IMR-90 (cell line): Measurements from ENCODE around the gene ADD2. TPM values are rescaled to one million over a fixed set of nuclear protein-coding genes. Genes with fewer than 3 reads are reported as not detected.

Experiments
- ATAC-seq: fragments of 200-7000 bp; cut with Tn5 transposase; 2 replicates; pipeline ENCODE4 v1.9.1; 2020; ENCODE audit warnings: low read depth, mild to moderate bottlenecking, moderate library complexity
- BruUV-seq: library from RNA; stranded (reverse); fragments of 400-500 nt; replicated peaks from 2 replicates; lab custom pipeline; 2021; lab: Mats Ljungman, UMichigan
- CTCF ChIA-PET: fragments of 300-600 bp; formaldehyde crosslinking; extraction: SDS; loops from one replicate; lab custom pipeline; 2021; ENCODE audit warnings: antibody characterized with exemption; lab: Yijun Ruan, JAX
- POLR2A ChIA-PET: fragments of 300-600 bp; sonication (Branson Sonifier 250); formaldehyde crosslinking; loops from one replicate; lab custom pipeline; 2022; ENCODE audit warnings: antibody characterized with exemption; ENCODE audit not compliant: unreplicated experiment; lab: Charles Lee
- DNase-seq: peaks from one replicate; pipeline ENCODE4 v3.0.0; 2013
- H2AFZ ChIP-seq: replicated peaks from 2 replicates; pipeline ENCODE3; 2013; ENCODE audit warnings: low read length, mild to moderate bottlenecking; ENCODE audit not compliant: poor library complexity
- H2AK5ac ChIP-seq: 2 replicates; pipeline ENCODE4 v1.6.1; 2013; ENCODE audit warnings: low read depth, low read length, inconsistent platforms
- H2AK9ac ChIP-seq: replicated peaks from 2 replicates; pipeline ENCODE3; 2013; ENCODE audit warnings: mild to moderate bottlenecking, low read depth, low read length, moderate library complexity; ENCODE audit not compliant: poor library complexity
- H2BK120ac ChIP-seq: 2 replicates; pipeline ENCODE4 v1.6.1; 2013; ENCODE audit warnings: low read depth, low read length, inconsistent platforms
- H2BK15ac ChIP-seq: 3 replicates; pipeline ENCODE4 v1.6.1; 2013; ENCODE audit warnings: low read depth, low read length, inconsistent platforms
- H2BK20ac ChIP-seq: 2 replicates; pipeline ENCODE4 v1.6.1; 2013; ENCODE audit warnings: low read depth, mild to moderate bottlenecking, inconsistent platforms, low read length, moderate library complexity
- H2BK5ac ChIP-seq: 2 replicates; pipeline ENCODE4 v1.6.1; 2013; ENCODE audit warnings: mild to moderate bottlenecking, low read depth, low read length, inconsistent platforms; ENCODE audit not compliant: poor library complexity, severe bottlenecking
- H3K14ac ChIP-seq: replicated peaks from 2 replicates; pipeline ENCODE4 v1.6.1; 2013; ENCODE audit warnings: low read depth, low read length, inconsistent platforms
- H3K18ac ChIP-seq: 2 replicates; pipeline ENCODE4 v1.6.1; 2013; ENCODE audit warnings: low read depth, low read length, control low read depth
- H3K23ac ChIP-seq: 2 replicates; pipeline ENCODE4 v1.6.1; 2013; ENCODE audit warnings: low read depth, low read length, inconsistent platforms
- H3K27ac ChIP-seq: 2 replicates; pipeline ENCODE4 v1.5.1; 2013; ENCODE audit warnings: mild to moderate bottlenecking, control low read depth, low read length; ENCODE audit not compliant: insufficient read depth
- H3K27me3 ChIP-seq: 2 replicates; pipeline ENCODE4 v1.6.1; 2013; ENCODE audit warnings: low read length; ENCODE audit not compliant: control insufficient read depth, insufficient read depth
- H3K36me3 ChIP-seq: 2 replicates; pipeline ENCODE4 v1.6.1; 2013; ENCODE audit warnings: low read length, mixed read lengths; ENCODE audit not compliant: control insufficient read depth, insufficient read depth
- H3K4ac ChIP-seq: 2 replicates; pipeline ENCODE4 v1.6.1; 2013; ENCODE audit warnings: low read depth, low read length, inconsistent platforms
- H3K4me1 ChIP-seq: 2 replicates; pipeline ENCODE4 v1.6.1; 2013; ENCODE audit warnings: low read length, mixed read lengths; ENCODE audit not compliant: control insufficient read depth, insufficient read depth
- H3K4me2 ChIP-seq: 2 replicates; pipeline ENCODE4 v1.6.1; 2013; ENCODE audit warnings: low read depth, mild to moderate bottlenecking, control low read depth, low read length, moderate library complexity
- H3K4me3 ChIP-seq: 2 replicates; pipeline ENCODE4 v1.5.1; 2013; ENCODE audit warnings: low read depth, mild to moderate bottlenecking, control low read depth, low read length, moderate library complexity; ENCODE audit not compliant: insufficient read depth
- H3K56ac ChIP-seq: 2 replicates; pipeline ENCODE4 v1.6.1; 2013; ENCODE audit warnings: low read length, inconsistent platforms; ENCODE audit not compliant: insufficient read depth; ENCODE audit errors: extremely low read depth
- H3K79me1 ChIP-seq, 2 experiments: 2 replicates each; pipeline ENCODE4 v1.6.1; 2013; ENCODE audit warnings: low read length in 2 of 2, inconsistent platforms in 1 of 2, low read depth in 1 of 2
- H3K9ac ChIP-seq: 2 replicates; pipeline ENCODE4 v1.6.1; 2013; ENCODE audit warnings: low read depth, low read length, control low read depth
- H3K9me1 ChIP-seq: 2 replicates; pipeline ENCODE4 v1.6.1; 2013; ENCODE audit warnings: low read length, inconsistent platforms; ENCODE audit not compliant: insufficient read depth
- H3K9me3 ChIP-seq: 2 replicates; pipeline ENCODE4 v1.6.1; 2013; ENCODE audit warnings: low read length; ENCODE audit not compliant: control insufficient read depth, insufficient read depth
- H4K20me1 ChIP-seq: 2 replicates; pipeline ENCODE4 v1.6.1; 2013; ENCODE audit warnings: low read length, inconsistent platforms; ENCODE audit not compliant: insufficient read depth
- H4K5ac ChIP-seq: 2 replicates; pipeline ENCODE4 v1.6.1; 2013; ENCODE audit warnings: mild to moderate bottlenecking, low read depth, low read length, control low read depth
- H4K8ac ChIP-seq, 2 experiments: 2 replicates each; pipeline ENCODE4 v1.6.1; 2013; ENCODE audit warnings: low read depth in 2 of 2, low read length in 2 of 2, control low read depth in 1 of 2, inconsistent platforms in 1 of 2
- H4K91ac ChIP-seq: 2 replicates; pipeline ENCODE4 v1.6.1; 2013; ENCODE audit warnings: low read depth, low read length, inconsistent platforms; ENCODE audit not compliant: insufficient read depth
- BHLHE40 ChIP-seq: fragments of 150-350 bp; IDR thresholded peaks from 2 replicates; pipeline ENCODE4 v1.6.1; 2016; ENCODE audit warnings: mild to moderate bottlenecking, low read depth, low read length
- CEBPB ChIP-seq: IDR thresholded peaks from 2 replicates; pipeline ENCODE4 v1.6.1; 2012; ENCODE audit warnings: low read depth, low read length, improper control_type of control experiment
- CHD1 ChIP-seq: IDR thresholded peaks from 2 replicates; pipeline ENCODE4 v1.6.1; 2012; ENCODE audit warnings: low read depth, low read length, improper control_type of control experiment
- ELK1 ChIP-seq: fragments of 150-350 bp; IDR thresholded peaks from 2 replicates; pipeline ENCODE4 v1.6.1; 2016; ENCODE audit warnings: low read depth, mild to moderate bottlenecking, low read length, moderate library complexity, borderline replicate concordance
- FOS ChIP-seq: fragments of 150-350 bp; IDR thresholded peaks from 2 replicates; pipeline ENCODE4 v1.6.1; 2016; ENCODE audit warnings: low read depth, low read length
- MAFK ChIP-seq: IDR thresholded peaks from 2 replicates; pipeline ENCODE4 v1.6.1; 2012; ENCODE audit warnings: low read depth, low read length, improper control_type of control experiment
- MAZ ChIP-seq: IDR thresholded peaks from 2 replicates; pipeline ENCODE4 v1.6.1; 2012; ENCODE audit warnings: low read depth, mild to moderate bottlenecking, low read length, improper control_type of control experiment, moderate library complexity, borderline replicate concordance
- MXI1 ChIP-seq: IDR thresholded peaks from 2 replicates; pipeline ENCODE4 v1.6.1; 2012; ENCODE audit warnings: low read depth, mild to moderate bottlenecking, low read length, moderate library complexity, borderline replicate concordance
- POLR2A ChIP-seq: IDR thresholded peaks from 2 replicates; pipeline ENCODE4 v1.6.1; 2012; ENCODE audit warnings: mild to moderate bottlenecking, low read depth, low read length
- RAD21 ChIP-seq: IDR thresholded peaks from 2 replicates; pipeline ENCODE4 v1.6.1; 2012; ENCODE audit warnings: low read length, improper control_type of control experiment
- RCOR1 ChIP-seq: IDR thresholded peaks from 2 replicates; pipeline ENCODE4 v1.6.1; 2012; ENCODE audit warnings: mild to moderate bottlenecking, low read length, improper control_type of control experiment; ENCODE audit not compliant: insufficient replicate concordance
- SMC3 ChIP-seq: fragments of 150-350 bp; IDR thresholded peaks from 2 replicates; pipeline ENCODE4 v1.6.1; 2016; ENCODE audit warnings: low read depth, mild to moderate bottlenecking, antibody characterized with exemption, low read length, moderate library complexity
- WGBS, 2 experiments: methylation state at CpG; one replicate each; pipeline versions ENCODE4 v1.1.5 to v1.1.7; 2013; ENCODE audit warnings: missing lambda C conversion rate in 2 of 2; ENCODE audit not compliant: insufficient read length in 1 of 2; ENCODE audit errors: extremely low coverage in 2 of 2; 5-methylcytosine and 5-hydroxymethylcytosine counted together
- dilution Hi-C: fragments of 300-500 bp; cut with HindIII; formaldehyde crosslinking; loops from one replicate; pipeline ENCODE4 v1.14.3; 2018; ENCODE audit warnings: low sequenced_read_pairs; ENCODE audit not compliant: unreplicated experiment
- in situ Hi-C: fragments of 300-500 bp; cut with MboI; formaldehyde crosslinking; loops from 3 replicates; pipeline ENCODE4 v1.14.3; 2019; ENCODE audit warnings: low sequenced_read_pairs, inconsistent platforms, mixed read lengths
- intact Hi-C: fragments of 100-400 bp; cut with micrococcal nuclease; formaldehyde crosslinking; loops from 2 replicates; pipeline ENCODE4 v1.10.0; 2022
- polyA plus RNA-seq, 3 experiments: library from polyadenylated mRNA; depleted of rRNA; stranded (reverse); fragments of >200 nt; gene quantifications; 2 replicates each; pipeline ENCODE4 v1.2.3, GENCODE V29; 2012; ENCODE audit warnings: low replicate concordance in 1 of 3
- total RNA-seq: library from RNA; depleted of rRNA; stranded (reverse); fragments of >200 nt; gene quantifications from 2 replicates; pipeline ENCODE4 v1.2.3, GENCODE V29; 2012
- TF ChIP-seq, protein P1 (sequence below): conservative IDR thresholded peaks from 2 replicates; pipeline ENCODE4 v1.5.1; 2012; ENCODE audit warnings: mild to moderate bottlenecking, low read depth, low read length, improper control_type of control experiment
- TF ChIP-seq, protein P2 (sequence below): fragments of 150-350 bp; IDR thresholded peaks from 2 replicates; pipeline ENCODE4 v1.6.1; 2017; ENCODE audit warnings: mild to moderate bottlenecking, antibody characterized with exemption, low read length, low read depth

The ADD2 gene
- total and polyA plus RNA-seq, 2 of the 4 experiments (the other 2 are of a cell fraction) = not detected

GRCh38 chr2:70676301-70677035 lies 91.5 kb downstream of the ADD2 start:
- no peaks in the 10 kb centered on the region; the same call in 1 of the 2 replicates for H3K27me3 ChIP-seq
- H3K4ac ChIP-seq = no peak overlapping the region
- H2AK5ac ChIP-seq = no peak overlapping the region
- H4K8ac ChIP-seq = no peak overlapping the region
- no CpG with 5 or more reads among the region's 20 CpGs for WGBS, 2 experiments
- H2BK20ac ChIP-seq = no peak overlapping the region
- H3K18ac ChIP-seq = no peak overlapping the region
- no peaks in the 10 kb centered on the region for H3K4me1 ChIP-seq
- H3K79me1 ChIP-seq = no peaks in the 10 kb centered on the region
- DNase-seq (no peak), ATAC-seq (no peak)
- no peak overlapping the region for H3K56ac ChIP-seq
- H3K14ac ChIP-seq = no peak overlapping the region
- no peaks in the 10 kb centered on the region for H3K9me1 ChIP-seq
- H3K27ac ChIP-seq = no peak overlapping the region
- no peak overlapping the region for H2AFZ ChIP-seq
- H3K9me3 ChIP-seq = no peaks in the 10 kb centered on the region
- H2BK120ac ChIP-seq = no peak overlapping the region
- no peaks in the 10 kb centered on the region for H4K20me1 ChIP-seq
- no peak overlapping the region for H4K5ac ChIP-seq
- intact Hi-C loops (no loop called here), dilution Hi-C loops (no loop called here), in situ Hi-C loops (no loop called here)
- no peak overlapping the region for H3K4me2 ChIP-seq
- H3K9ac ChIP-seq = no peak overlapping the region
- ChIA-PET CTCF (no interaction called here), POLR2A (no interaction called here)
- no peak overlapping the region for H2AK9ac ChIP-seq
- no peak overlapping the region for H2BK15ac ChIP-seq
- H3K23ac ChIP-seq = no peak overlapping the region
- no peak overlapping the region for H4K91ac ChIP-seq
- no TSS peak for BruUV-seq
- H3K36me3 ChIP-seq = no peaks in the 10 kb centered on the region
- no peak overlapping the region for H3K4me3 ChIP-seq
- no peak overlapping the region for H2BK5ac ChIP-seq
- TF ChIP-seq RAD21 (no peak), CHD1 (no peak), FOS (no peak), POLR2A (no peak), MAFK (no peak), CEBPB (no peak), ELK1 (no peak), MAZ (no peak), SMC3 (no peak), RCOR1 (no peak), MXI1 (no peak), BHLHE40 (no peak)
- TF ChIP-seq, protein P1, sequence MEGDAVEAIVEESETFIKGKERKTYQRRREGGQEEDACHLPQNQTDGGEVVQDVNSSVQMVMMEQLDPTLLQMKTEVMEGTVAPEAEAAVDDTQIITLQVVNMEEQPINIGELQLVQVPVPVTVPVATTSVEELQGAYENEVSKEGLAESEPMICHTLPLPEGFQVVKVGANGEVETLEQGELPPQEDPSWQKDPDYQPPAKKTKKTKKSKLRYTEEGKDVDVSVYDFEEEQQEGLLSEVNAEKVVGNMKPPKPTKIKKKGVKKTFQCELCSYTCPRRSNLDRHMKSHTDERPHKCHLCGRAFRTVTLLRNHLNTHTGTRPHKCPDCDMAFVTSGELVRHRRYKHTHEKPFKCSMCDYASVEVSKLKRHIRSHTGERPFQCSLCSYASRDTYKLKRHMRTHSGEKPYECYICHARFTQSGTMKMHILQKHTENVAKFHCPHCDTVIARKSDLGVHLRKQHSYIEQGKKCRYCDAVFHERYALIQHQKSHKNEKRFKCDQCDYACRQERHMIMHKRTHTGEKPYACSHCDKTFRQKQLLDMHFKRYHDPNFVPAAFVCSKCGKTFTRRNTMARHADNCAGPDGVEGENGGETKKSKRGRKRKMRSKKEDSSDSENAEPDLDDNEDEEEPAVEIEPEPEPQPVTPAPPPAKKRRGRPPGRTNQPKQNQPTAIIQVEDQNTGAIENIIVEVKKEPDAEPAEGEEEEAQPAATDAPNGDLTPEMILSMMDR = no peak
- TF ChIP-seq, protein P2, sequence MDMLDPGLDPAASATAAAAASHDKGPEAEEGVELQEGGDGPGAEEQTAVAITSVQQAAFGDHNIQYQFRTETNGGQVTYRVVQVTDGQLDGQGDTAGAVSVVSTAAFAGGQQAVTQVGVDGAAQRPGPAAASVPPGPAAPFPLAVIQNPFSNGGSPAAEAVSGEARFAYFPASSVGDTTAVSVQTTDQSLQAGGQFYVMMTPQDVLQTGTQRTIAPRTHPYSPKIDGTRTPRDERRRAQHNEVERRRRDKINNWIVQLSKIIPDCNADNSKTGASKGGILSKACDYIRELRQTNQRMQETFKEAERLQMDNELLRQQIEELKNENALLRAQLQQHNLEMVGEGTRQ = no peak
